CMK (cell line): ENCODE results near the gene ECSIT.

Experiments used
- DNase-seq: peaks from one replicate; pipeline ENCODE4 v3.0.0-alpha.2; 2010; ENCODE audit warnings: low read depth

The ECSIT gene

GRCh38 chr19:11504502-11505031, 24.4 kb downstream of the ECSIT start:
- DNase-seq: no peak

GRCh38 chr19:11499890-11500420, 29.0 kb downstream of the ECSIT start:
- no peak for DNase-seq

- no peak for DNase-seq
Observed at GRCh38 chr19:11499220-11499726, 29.7 kb downstream of the ECSIT start.

GRCh38 chr19:11496391-11497163, 32.4 kb downstream of the ECSIT start:
- no peak for DNase-seq

GRCh38 chr19:11495885-11496284, 33.0 kb downstream of the ECSIT start:
- DNase-seq: no peak

- DNase-seq: no peak
Observed at GRCh38 chr19:11495481-11495880, 33.5 kb downstream of the ECSIT start.

- no peak for DNase-seq
Observed at GRCh38 chr19:11494634-11495285, 34.2 kb downstream of the ECSIT start.

- DNase-seq: no peak
Observed at GRCh38 chr19:11489378-11489777, 39.6 kb downstream of the ECSIT start.

GRCh38 chr19:11486661-11487503, 42.1 kb downstream of the ECSIT start:
- no peak for DNase-seq

GRCh38 chr19:11485245-11485837, 43.6 kb downstream of the ECSIT start:
- no peak for DNase-seq

GRCh38 chr19:11483366-11484111, 45.4 kb downstream of the ECSIT start:
- no peak for DNase-seq

- DNase-seq: peak; percentile 76
Observed at GRCh38 chr19:11482384-11483050, 46.4 kb downstream of the ECSIT start.

- no peak for DNase-seq
Observed at GRCh38 chr19:11481534-11482383, 47.2 kb downstream of the ECSIT start.

GRCh38 chr19:11480715-11481533, 48.0 kb downstream of the ECSIT start, which contains the start of gene ELAVL3:
Gene ELAVL3, minus strand, starts transcription at chr19:11481046. Its CDS starts 438 bp downstream, at chr19:11480608.
- no peak for DNase-seq

- DNase-seq: no peak
Observed at GRCh38 chr19:11479898-11480714, 48.8 kb downstream of the ECSIT start.

GRCh38 chr19:11479090-11479897, 49.6 kb downstream of the ECSIT start:
- DNase-seq: no peak
